ENCODE results near the gene LRRC40. TPM values are rescaled to one million over a fixed set of nuclear protein-coding genes. Genes with fewer than 3 reads are reported as not detected.

LRRC40 gene
- total RNA-seq: 10 to 100 TPM; 17.9 to 20.9 TPM

DNA sequence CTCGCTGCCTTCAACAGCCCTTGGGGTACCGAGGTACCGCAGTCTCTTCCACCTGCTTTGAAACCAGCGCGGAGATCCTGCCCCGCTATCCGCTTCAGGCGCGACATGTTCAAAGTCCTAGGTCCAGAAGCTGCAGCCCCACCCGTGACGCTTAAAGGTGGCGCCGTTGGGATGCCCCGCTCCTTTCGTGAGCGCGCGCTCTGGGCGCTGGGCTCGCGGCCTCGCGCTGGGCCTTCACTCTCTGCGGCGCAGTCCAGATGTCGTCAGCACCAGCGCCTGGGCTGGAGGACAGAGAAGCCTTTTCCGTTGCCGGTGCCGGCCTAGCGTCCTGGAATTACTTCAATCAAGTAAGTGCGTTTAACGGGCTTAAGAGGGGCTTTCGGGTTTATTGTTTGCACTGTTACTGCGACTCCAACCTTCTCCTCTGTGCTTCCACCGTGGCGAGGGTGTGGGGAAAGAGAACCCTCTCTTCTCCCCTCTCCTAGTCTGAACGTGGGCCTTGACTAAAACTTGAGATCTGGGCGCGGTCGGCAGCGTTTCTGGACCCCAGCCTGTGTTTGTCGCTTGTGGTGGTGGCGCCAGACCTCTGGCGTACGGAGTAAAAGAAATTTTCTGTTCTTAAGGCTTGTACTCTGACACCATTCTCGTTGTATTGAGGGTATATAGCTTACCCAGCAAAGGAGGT lies at the start of gene LRRC40:
Gene LRRC40 (minus strand): TSS at position 146 of the 685 bp plus-strand sequence. CDS start 39 bp downstream, at position 107.
- Mint-ChIP-seq H3K4me3 (peak within 1 kb of the TSS; percentile 91), H3K4me1 (peaks cover 63% of the 10 kb centered on the region), H3K27ac (peak within 1 kb of the TSS; percentile 100), H3K9me3 (ENCODE audit: low read depth) (no peaks in the 10 kb centered on the region), H3K27me3 (no peaks in the 10 kb centered on the region), H3K36me3 (peaks cover 10% of the 10 kb centered on the region)
- CTCF ChIA-PET: interaction anchor here (1.0 to 2.1 kb wide), 4 partner anchors 16 to 876 kb away, joined by 3 to 18 read pairs (median 5); partner anchors contain the start of genes SRSF11 and ZRANB2
- DNase-seq: peak; percentile 98
- ATAC-seq: peak; percentile 98

DNA sequence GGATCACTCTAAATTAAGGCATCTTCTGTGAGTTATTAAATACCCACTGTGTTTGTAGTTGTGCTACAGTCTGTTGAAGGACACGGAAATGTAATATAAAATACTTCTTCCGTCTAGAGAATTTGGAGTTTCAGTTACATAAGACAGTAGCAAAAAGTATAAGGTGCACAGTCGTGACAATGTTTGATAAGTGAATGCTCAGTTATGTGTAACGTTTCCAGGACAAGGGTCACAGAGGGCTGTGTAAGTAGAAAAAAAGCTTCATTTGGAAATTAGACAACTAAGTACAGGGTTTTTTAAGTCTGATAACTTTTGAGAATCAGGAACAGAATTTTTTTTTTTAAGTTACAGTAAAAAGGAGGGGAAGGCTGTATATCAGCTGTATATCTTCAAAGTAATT lies 43.4 kb upstream of the LRRC40 start:
- ATAC-seq (no peak), DNase-seq (no peak)
- Mint-ChIP-seq H3K27me3 (no peaks in the 10 kb centered on the region), H3K4me1 (peaks cover 29% of the 10 kb centered on the region), H3K9me3 (ENCODE audit: low read depth) (no peaks in the 10 kb centered on the region), H3K36me3 (peaks cover 65% of the 10 kb centered on the region), H3K27ac (no peak overlapping the region), H3K4me3 (no peak overlapping the region)
- CTCF ChIA-PET: no interaction called here

DNA sequence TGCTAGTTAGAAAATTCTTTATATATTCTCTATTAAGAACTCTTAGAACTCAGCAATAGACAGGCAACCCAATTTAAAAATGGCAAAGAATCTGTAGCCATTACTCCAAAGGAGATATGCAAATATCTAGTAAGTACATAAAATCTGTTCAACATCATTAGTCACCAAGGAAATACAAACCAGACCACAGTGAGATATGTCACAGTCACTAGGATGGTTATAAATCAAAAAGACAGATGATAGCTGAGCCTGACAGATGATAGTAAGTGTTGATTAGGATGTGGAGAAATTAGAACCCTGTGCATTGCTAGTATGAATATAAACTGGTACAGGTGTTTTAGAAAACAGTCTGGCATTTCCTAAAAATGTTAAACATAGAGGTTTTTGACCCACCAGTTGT lies 42.4 kb upstream of the LRRC40 start:
- H3K36me3 Mint-ChIP-seq: peaks cover 70% of the 10 kb centered on the region
- peaks cover 31% of the 10 kb centered on the region for H3K4me1 Mint-ChIP-seq
- ATAC-seq (peak; percentile 75), DNase-seq (no peak)
- H3K27ac Mint-ChIP-seq: peak overlapping the region; percentile 88
- no peaks in the 10 kb centered on the region for H3K9me3 Mint-ChIP-seq (ENCODE audit: low read depth)
- no peak overlapping the region for H3K4me3 Mint-ChIP-seq
- no peaks in the 10 kb centered on the region for H3K27me3 Mint-ChIP-seq
- CTCF ChIA-PET: no interaction called here

DNA sequence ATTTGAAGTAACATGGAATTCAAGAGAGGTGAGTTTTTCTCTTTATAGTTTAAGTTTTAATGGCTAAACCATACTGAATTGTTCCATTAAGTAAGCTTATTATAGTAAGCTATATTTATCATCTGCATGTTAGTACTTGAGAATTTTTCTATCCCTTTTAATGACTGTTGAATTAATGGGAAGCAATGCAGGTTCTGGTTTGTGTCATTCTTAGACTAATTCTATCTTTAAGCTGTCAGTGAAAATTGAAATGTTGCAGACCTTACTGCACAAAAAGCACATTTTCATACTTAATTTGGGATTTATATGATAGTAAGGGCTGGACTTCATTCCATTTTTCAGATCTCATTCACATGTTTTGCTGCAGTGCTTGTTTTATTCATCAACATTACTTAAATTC lies 41.7 kb upstream of the LRRC40 start:
- Mint-ChIP-seq H3K4me1 (peaks cover 32% of the 10 kb centered on the region), H3K27me3 (no peaks in the 10 kb centered on the region), H3K9me3 (ENCODE audit: low read depth) (no peaks in the 10 kb centered on the region), H3K27ac (peak overlapping the region; percentile 88), H3K36me3 (peaks cover 72% of the 10 kb centered on the region), H3K4me3 (no peak overlapping the region)
- DNase-seq: no peak
- CTCF ChIA-PET: no interaction called here
- no peak for ATAC-seq

DNA sequence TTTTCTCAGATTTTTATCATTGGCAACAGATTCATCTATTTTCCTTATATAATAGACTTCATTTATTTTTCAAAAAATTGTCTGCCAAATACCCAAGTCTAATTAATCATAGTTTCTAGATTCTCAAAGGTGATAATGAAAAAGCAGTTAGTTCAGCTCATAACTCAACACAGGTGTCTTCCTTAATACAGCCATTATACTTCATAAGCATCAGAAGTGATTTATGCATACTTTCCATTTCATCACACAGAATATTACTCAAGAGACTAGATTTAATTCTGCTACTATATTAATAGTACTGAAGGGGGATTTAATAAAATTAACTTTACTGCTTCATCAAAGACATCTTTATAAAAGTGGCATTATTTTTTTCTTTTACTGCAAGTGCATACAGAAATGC lies 34.6 kb upstream of the LRRC40 start:
- CTCF ChIA-PET: no interaction called here
- DNase-seq (no peak), ATAC-seq (no peak)
- Mint-ChIP-seq H3K9me3 (ENCODE audit: low read depth) (no peaks in the 10 kb centered on the region), H3K4me1 (peaks cover 13% of the 10 kb centered on the region), H3K36me3 (peaks cover 67% of the 10 kb centered on the region), H3K27ac (peak overlapping the region; percentile 11), H3K4me3 (no peak overlapping the region), H3K27me3 (no peaks in the 10 kb centered on the region)

DNA sequence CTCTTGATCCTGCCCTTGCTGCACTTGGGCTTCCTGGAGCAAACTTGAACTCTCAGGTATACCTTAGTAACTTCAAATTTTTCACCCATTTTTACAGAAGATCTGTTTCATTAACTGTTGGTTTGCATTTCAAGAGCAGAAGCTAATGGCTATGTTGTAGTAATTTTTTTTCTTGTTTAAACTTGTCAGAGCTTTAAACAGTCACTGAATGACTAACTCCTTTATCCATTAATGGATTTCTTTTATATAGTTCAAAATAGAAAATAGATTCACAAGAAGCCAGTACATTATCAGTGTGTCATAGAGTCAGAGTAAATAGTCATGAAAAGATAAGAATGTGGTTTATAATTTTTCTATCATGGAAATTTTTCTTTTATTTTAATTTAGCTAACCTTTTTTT lies 29.4 kb upstream of the LRRC40 start:
- CTCF ChIA-PET: interaction anchor here (1.5 kb wide), 1 partner anchor 11 kb away, joined by 4 read pairs; no protein-coding TSS in a partner anchor
- Mint-ChIP-seq H3K27ac (no peak overlapping the region), H3K27me3 (no peaks in the 10 kb centered on the region), H3K4me3 (no peak overlapping the region), H3K4me1 (peaks cover 12% of the 10 kb centered on the region), H3K36me3 (peaks cover 62% of the 10 kb centered on the region), H3K9me3 (ENCODE audit: low read depth) (no peaks in the 10 kb centered on the region)
- ATAC-seq (no peak), DNase-seq (no peak)

DNA sequence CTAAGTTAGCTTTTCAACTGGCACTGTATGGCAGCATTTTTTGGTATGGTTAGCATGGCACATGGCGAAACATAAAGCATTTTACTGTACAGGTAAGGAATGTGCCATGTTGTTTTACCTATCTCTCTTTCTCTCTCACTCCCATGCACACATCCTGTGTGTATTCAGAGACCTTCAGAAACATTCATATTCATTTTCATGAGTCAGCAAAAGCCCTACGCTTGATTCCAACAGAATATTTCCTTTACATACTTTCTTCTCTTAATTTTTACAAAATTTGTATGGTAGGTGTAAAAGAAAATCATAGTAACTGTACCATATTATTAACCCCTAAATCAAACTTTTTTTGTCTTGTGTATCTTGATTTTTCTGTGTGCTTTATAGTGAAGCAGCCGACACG lies 26.1 kb upstream of the LRRC40 start:
- Mint-ChIP-seq H3K27ac (no peak overlapping the region), H3K36me3 (peaks cover 59% of the 10 kb centered on the region), H3K4me3 (no peak overlapping the region), H3K9me3 (ENCODE audit: low read depth) (no peaks in the 10 kb centered on the region), H3K4me1 (peaks cover 29% of the 10 kb centered on the region), H3K27me3 (no peaks in the 10 kb centered on the region)
- CTCF ChIA-PET: interaction anchor here (0.9 kb wide), 1 partner anchor 277 kb away, joined by 3 read pairs; no protein-coding TSS in a partner anchor
- no peak for DNase-seq
- no peak for ATAC-seq

DNA sequence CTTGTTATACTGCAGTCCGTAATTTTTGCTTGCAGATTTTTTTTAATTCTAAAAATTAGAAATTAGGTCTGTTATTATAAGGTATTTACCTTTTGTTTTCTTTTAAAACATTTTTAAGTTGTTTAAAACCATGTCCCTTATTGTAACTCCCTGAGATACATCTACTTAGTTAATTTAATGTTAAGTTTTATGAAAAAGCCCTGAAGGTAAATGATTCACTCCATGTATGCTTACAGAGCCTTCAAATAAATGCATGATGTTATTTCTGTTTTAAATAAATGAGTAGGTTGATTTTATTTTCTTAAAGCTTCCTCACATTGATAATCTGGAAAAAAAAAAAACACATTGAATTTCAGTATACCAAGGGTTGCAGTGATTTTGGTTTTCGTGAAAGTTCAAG lies 23.3 kb upstream of the LRRC40 start:
- DNase-seq: no peak
- H3K4me3 Mint-ChIP-seq: no peak overlapping the region
- peaks cover 50% of the 10 kb centered on the region for H3K36me3 Mint-ChIP-seq
- no peaks in the 10 kb centered on the region for H3K27me3 Mint-ChIP-seq
- H3K9me3 Mint-ChIP-seq (ENCODE audit: low read depth): no peaks in the 10 kb centered on the region
- peaks cover 45% of the 10 kb centered on the region for H3K4me1 Mint-ChIP-seq
- no peak for ATAC-seq
- CTCF ChIA-PET: no interaction called here
- H3K27ac Mint-ChIP-seq: no peak overlapping the region

DNA sequence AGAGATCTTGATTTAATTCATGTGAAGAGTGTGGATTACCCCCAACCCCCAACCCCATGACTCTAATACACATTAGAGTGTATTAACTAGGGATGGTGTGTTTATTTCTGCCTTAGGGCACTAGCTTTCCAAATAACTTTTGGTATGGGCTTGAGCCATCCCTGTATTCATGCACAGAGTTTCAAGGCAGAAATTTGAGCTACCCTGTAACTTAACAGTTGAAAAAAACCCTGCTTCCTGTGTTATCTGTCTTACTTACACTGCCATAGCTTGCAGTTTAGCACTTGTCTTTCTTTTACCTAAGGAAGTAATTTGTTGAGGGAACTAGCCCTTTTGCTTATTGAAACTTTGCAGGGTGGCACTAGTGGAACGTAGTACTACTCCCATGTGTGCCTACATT lies 22.1 kb upstream of the LRRC40 start:
- H3K4me1 Mint-ChIP-seq: peaks cover 54% of the 10 kb centered on the region
- H3K27ac Mint-ChIP-seq: peak overlapping the region; percentile 82
- no peaks in the 10 kb centered on the region for H3K9me3 Mint-ChIP-seq (ENCODE audit: low read depth)
- H3K36me3 Mint-ChIP-seq: peaks cover 52% of the 10 kb centered on the region
- DNase-seq (no peak), ATAC-seq (peak; percentile 71)
- H3K4me3 Mint-ChIP-seq: peak overlapping the region; percentile 7
- no peaks in the 10 kb centered on the region for H3K27me3 Mint-ChIP-seq
- CTCF ChIA-PET: interaction anchor here (0.6 to 1.8 kb wide), 3 partner anchors 18 to 127 kb away, joined by 3 to 5 read pairs (median 3); partner anchors contain the start of gene ANKRD13C

DNA sequence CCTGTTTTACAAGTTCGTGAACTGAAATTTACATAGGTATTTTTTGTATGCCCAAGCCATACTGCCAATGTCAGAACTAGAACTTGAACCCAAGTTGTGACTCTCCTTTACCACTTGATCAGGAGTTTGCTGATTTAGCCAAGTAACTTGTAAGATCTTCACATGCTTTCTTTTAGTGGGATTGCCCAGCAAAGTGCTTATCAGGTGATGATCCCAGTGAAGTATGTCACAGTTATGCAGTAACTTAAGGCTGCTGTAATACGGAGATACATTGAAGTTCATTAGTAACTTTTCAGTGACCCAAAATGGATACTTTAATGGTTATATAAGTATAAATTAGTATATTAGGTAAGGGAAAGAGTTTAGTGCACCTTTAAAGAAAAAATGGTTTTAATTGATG lies 19.6 kb upstream of the LRRC40 start:
- H3K9me3 Mint-ChIP-seq (ENCODE audit: low read depth): no peaks in the 10 kb centered on the region
- DNase-seq (no peak), ATAC-seq (no peak)
- H3K27ac Mint-ChIP-seq: peak overlapping the region; percentile 17
- no peak overlapping the region for H3K4me3 Mint-ChIP-seq
- CTCF ChIA-PET: no interaction called here
- peaks cover 42% of the 10 kb centered on the region for H3K36me3 Mint-ChIP-seq
- H3K4me1 Mint-ChIP-seq: peaks cover 53% of the 10 kb centered on the region
- H3K27me3 Mint-ChIP-seq: no peaks in the 10 kb centered on the region

DNA sequence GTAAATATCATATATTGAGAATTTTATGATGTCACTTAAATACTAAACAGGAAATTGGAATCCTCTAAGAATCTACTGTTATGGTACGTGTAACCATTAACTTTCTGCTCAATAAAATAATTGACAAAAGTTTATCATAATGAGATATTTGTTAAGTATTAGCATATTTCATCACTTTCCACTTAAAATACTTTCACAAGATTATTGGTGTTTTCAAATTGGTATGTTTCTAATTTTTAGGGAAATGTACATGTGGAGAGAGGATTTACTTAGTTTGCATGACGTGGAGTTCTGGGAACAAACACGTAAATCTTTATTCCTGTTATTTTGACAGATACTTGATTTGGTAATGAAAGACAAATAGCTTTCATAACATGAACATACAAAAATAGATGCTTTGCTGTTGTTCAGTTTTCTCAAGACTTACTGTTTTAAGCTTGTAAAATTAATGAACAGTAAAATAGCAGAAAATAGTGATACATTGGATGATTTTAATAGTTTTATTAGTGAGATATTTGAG lies 17.4 kb upstream of the LRRC40 start:
- Mint-ChIP-seq H3K27me3 (no peaks in the 10 kb centered on the region), H3K27ac (peak overlapping the region; percentile 94), H3K36me3 (peaks cover 35% of the 10 kb centered on the region), H3K9me3 (ENCODE audit: low read depth) (no peaks in the 10 kb centered on the region), H3K4me3 (peak overlapping the region; percentile 88), H3K4me1 (peaks cover 53% of the 10 kb centered on the region)
- CTCF ChIA-PET: interaction anchor here (0.8 to 2.8 kb wide), 2 partner anchors 14 to 16 kb away, joined by 3 to 18 read pairs; no protein-coding TSS in a partner anchor
- DNase-seq (no peak), ATAC-seq (no peak)

DNA sequence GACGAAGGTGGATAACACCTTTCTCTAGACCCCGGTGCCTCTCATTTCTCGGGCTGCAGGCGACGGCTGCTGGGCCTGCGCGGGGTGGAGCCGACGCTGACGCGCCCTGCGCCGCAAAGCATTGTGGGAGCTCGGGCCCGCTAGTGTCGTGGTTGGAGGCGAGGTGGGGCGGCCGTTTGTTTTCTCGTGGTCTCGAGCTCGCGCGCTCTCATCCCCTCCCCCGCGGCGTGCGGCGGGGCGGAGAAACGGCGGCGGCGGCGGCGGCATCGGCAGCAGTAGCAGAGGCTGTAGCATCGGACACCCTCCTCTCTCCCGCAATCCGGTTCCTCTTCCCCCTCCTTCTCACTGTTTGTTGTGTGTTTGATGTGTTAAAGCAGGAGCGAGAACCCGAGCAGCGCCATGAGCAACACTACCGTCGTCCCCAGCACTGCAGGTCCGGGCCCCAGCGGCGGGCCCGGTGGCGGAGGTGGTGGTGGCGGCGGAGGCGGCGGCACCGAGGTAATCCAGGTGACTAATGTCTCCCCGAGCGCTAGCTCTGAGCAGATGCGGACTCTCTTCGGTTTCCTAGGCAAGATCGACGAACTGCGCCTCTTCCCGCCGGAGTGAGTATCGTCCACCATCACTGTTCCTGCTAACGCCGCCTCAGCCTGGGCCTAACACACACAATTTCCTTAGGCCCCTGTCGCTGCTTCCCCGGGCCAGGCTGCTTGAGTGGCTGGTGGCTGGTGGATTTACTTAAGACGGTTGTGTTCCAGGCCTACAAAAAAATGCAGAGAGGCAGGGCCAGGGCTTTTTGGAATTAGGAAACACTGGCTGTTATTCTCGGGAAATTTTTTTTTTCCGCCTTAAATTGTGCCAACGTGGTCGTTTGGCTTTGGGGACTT lies 16.1 kb upstream of the LRRC40 start, which contains the start of gene SRSF11:
Gene SRSF11 (plus strand): TSS at position 143 of the 884 bp plus-strand sequence. CDS start 257 bp downstream, at position 400.
- CTCF ChIA-PET: interaction anchor here (1.2 to 2.8 kb wide), 5 partner anchors 10 to 132 kb away, joined by 4 to 18 read pairs (median 8); partner anchors contain the start of gene ANKRD13C
- ATAC-seq (peak; percentile 96), DNase-seq (peak; percentile 97)
- Mint-ChIP-seq H3K4me3 (peak within 1 kb of the TSS; percentile 88), H3K9me3 (ENCODE audit: low read depth) (no peaks in the 10 kb centered on the region), H3K36me3 (peaks cover 34% of the 10 kb centered on the region), H3K4me1 (peaks cover 44% of the 10 kb centered on the region), H3K27me3 (no peaks in the 10 kb centered on the region), H3K27ac (peak within 1 kb of the TSS; percentile 94)

All from activated CD8-positive, alpha-beta memory T cell treated with anti-CD3 and anti-CD28 coated beads, Interleukin-2, amount 10 ng/mL, durations not matched to agents 7 days and 5 days (primary cell).